MG63 (cell line): ENCODE measurements around the gene SAP25. TPM values are rescaled to one million over a fixed set of nuclear protein-coding genes. Genes with fewer than 3 reads are reported as not detected.
A peak's percentile ranks its signal among the peaks of the same experiment; 100 is the strongest.

Experiments
- DNase-seq: peaks from one replicate; pipeline ENCODE4 v3.0.0-alpha.2; 2020
- H3K27me3 ChIP-seq: fragments of 250-450 bp; sonication (Bioruptor Pico); 2 replicates; pipeline ENCODE4 v1.5.1; 2020; ENCODE audit warnings: mild to moderate bottlenecking, moderate library complexity
- H3K36me3 ChIP-seq: fragments of 250-450 bp; sonication (Bioruptor Pico); 2 replicates; pipeline ENCODE4 v1.5.1; 2020; ENCODE audit warnings: mild to moderate bottlenecking, moderate library complexity
- H3K4me3 ChIP-seq: fragments of 250-450 bp; sonication (Bioruptor Pico); 2 replicates; pipeline ENCODE4 v1.5.1; 2020; ENCODE audit warnings: mild to moderate bottlenecking, moderate library complexity
- H3K9me3 ChIP-seq: fragments of 250-450 bp; sonication (Bioruptor Pico); 2 replicates; pipeline ENCODE4 v1.5.1; 2020; ENCODE audit warnings: mild to moderate bottlenecking, moderate library complexity
- total RNA-seq: library from RNA; depleted of rRNA; stranded (reverse); fragments of >200 nt; shearing (Covaris generic); gene quantifications from 2 replicates; pipeline ENCODE4 v1.2.3, GENCODE V29; 2014; ENCODE audit warnings: low replicate concordance

Gene SAP25
- total RNA-seq, 1 experiment from 2014 or later = not detected

DNA sequence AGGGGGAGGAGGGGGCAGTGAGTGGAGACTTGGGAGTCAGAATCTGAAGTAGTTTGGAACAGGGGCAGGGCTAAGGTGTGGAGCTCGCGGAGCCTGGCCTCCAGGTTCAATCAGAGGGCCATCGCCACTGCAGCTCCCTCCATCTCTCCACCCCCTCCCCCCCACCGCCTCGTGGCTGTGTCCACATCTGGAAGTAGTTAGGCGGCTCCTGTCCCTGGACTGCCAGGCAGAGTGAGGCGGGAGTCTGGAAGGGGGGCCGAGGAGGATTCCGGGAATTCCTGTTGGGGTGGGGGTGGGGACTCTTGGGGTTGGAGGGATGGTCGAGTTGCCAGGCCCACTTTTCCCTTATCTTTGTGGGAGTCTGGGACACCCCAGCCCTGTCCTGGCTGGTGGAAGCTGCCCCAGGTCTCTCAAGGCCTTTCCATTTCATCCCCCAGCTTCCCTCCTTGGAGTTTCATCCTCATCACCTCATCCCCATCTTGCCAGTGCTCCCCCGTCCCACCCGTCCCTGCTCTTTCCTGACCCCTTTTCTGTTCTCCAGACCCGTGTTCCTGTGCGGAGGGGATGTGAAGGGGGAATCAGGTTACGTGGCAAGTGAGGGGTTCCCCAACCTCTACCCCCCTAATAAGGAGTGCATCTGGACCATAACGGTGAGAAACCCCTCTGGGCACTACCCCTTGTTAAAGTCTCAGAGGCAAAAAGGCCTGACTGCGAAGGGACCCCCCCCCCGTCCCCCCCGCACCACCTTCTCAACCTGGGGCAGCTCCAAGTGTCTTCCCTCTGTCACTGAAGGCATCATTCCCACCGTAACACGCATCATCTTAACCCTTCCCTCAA lies 29.4 kb upstream of the SAP25 start:
- peak; percentile 80 for DNase-seq
- H3K4me3 ChIP-seq = peak overlapping the region; percentile 61
- H3K9me3 ChIP-seq = no peaks in the 10 kb centered on the region
- H3K36me3 ChIP-seq = peaks cover 9% of the 10 kb centered on the region
- H3K27me3 ChIP-seq = no peaks in the 10 kb centered on the region

DNA sequence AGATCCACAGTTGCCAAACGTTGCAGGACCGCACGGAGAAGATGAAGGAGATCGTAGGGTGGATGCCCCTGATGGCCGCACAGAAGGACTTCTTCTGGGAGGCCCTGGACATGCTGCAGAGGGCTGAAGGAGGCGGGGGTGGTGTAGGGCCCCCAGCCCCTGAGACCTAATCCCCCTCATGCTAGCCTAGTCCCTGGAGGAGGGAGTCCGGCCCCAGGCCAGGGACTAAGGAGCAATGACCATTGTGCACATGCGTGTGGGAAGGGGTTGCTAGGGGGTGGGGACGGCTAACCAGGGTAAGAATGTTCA lies 27.0 kb upstream of the SAP25 start:
- Histone ChIP-seq H3K36me3 (no peaks in the 10 kb centered on the region; the same call in 1 of the 2 replicates), H3K27me3 (no peaks in the 10 kb centered on the region), H3K9me3 (no peaks in the 10 kb centered on the region), H3K4me3 (no peak overlapping the region)
- DNase-seq = no peak

DNA sequence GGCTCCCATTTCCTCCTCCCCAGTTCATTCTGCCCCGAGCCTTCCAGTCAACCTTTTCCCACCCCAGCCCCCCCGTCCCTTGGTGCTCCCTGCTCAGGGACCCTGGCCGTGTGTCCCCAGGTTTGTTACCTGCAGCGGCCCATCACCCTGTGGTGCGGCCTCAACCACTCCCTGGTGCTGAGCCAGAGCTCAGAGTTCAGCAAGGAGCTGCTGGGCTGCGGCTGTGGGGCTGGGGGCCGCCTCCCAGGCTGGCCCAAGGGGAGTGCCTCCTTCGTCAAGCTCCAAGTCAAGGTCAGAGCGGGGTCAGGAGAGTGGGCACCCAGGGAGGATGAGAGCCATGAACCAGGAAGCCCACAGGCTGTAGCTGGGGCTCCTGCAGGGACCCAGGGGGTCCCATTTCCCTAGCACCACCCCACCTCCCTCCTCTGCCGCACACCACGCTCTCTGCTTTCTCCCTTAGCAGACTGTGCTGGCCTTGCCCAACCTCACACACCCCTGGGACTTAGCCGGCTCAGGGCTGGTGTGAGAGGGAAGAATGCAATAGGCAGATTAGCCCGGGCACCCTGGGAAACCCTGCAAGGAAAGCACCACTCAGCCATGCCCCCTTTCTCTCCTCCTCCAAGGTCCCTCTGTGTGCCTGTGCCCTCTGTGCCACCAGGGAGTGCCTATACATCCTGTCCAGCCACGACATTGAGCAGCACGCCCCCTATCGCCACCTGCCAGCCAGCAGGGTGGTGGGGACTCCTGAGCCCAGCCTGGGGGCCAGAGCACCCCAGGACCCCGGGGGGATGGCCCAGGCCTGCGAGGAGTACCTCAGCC lies 26.4 kb upstream of the SAP25 start:
- no peak for DNase-seq
- no peaks in the 10 kb centered on the region; the same call in 1 of the 2 replicates for H3K36me3 ChIP-seq
- H3K9me3 ChIP-seq = no peaks in the 10 kb centered on the region
- no peaks in the 10 kb centered on the region for H3K27me3 ChIP-seq
- H3K4me3 ChIP-seq = no peak overlapping the region

DNA sequence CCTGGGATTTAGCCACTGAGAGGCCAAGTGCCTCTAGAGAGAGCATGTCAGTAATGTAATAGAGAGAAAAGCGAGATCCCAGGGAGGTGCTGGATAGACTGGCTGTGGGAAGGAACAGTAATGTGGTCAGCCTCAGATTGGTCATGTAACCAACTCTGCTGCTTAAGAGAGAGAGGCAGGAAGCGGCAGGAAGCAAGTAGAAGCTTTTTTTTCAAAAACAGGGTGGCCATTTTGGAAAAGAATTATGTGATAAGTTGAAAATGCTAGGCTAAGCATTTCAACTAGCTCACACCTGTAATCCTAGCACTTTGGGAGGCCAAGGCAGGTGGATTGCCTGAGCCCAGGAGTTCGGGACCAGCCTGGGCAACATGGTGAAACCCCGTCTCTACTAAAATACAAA lies 24.7 kb upstream of the SAP25 start:
- Histone ChIP-seq H3K4me3 (no peak overlapping the region), H3K27me3 (no peaks in the 10 kb centered on the region), H3K36me3 (no peaks in the 10 kb centered on the region), H3K9me3 (no peaks in the 10 kb centered on the region)
- DNase-seq = no peak

DNA sequence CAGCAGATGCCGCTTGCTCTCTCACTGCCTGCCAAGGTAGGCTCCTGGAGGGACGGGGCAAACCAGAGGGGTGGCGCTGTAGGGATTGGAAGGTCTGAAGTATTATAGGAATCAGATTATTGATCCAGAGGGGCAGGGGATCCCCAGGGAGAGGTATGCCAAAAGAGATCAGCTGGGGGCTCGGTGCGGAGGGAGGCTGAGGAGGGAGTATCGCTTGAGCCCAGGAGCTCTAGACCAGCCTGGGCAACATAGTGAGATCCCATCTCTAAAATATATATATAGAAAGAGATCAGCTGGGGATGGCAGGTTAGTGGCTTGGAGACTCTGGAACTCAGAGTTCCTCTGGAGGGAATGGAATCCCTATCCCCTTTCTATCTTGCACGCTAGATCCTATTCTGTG lies 21.5 kb upstream of the SAP25 start:
- H3K4me3 ChIP-seq = no peak overlapping the region
- no peak for DNase-seq
- no peaks in the 10 kb centered on the region for H3K36me3 ChIP-seq
- no peaks in the 10 kb centered on the region for H3K27me3 ChIP-seq
- H3K9me3 ChIP-seq = no peaks in the 10 kb centered on the region

DNA sequence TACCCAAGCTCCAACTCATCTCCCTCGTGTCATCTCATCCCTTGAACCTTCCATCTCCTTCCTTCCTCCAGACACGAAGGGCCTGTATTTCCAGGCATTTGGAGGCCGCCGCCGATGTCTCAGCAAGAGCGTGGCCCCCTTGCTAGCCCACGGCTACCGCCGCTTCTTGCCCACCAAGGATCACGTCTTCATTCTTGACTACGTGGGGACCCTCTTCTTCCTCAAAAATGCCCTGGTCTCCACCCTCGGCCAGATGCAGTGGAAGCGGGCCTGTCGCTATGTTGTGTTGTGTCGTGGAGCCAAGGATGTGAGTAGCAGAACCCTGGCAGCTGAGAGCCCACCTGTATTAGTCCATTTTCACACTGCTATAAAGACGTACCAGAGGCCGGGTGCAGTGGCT lies 17.9 kb upstream of the SAP25 start:
- H3K36me3 ChIP-seq = no peaks in the 10 kb centered on the region
- DNase-seq = no peak
- no peaks in the 10 kb centered on the region for H3K9me3 ChIP-seq
- H3K4me3 ChIP-seq = no peak overlapping the region
- no peaks in the 10 kb centered on the region for H3K27me3 ChIP-seq

DNA sequence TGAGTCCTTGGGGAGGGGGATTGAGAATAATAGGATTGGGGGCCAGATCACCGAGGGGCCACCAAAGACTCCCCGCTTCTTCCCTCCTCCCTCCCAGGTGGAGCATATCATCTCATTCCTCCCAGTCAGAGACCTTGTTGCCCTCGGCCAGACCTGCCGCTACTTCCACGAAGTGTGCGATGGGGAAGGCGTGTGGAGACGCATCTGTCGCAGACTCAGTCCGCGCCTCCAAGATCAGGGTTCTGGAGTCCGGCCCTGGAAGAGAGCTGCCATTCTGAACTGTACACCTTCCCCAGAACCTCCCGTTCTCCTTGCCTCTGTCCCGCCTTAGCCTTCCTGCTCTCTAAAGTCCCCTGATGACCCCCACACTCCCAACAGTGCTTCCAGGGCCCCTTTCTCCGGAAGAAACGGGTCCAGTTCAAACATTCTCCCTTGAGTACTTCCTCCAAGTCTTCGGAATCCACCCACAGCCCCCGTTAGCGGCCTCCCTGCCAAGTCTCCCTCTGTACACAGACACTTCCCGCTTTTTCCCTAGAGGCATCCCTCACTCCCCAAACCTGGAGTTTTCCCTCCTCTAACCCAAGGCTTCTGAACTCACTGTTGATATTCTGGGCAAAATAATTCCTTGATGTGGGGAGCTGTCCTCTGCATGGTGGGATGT lies 16.5 kb upstream of the SAP25 start:
- no peak for DNase-seq
- Histone ChIP-seq H3K36me3 (no peaks in the 10 kb centered on the region), H3K27me3 (no peaks in the 10 kb centered on the region), H3K9me3 (no peaks in the 10 kb centered on the region), H3K4me3 (no peak overlapping the region)

DNA sequence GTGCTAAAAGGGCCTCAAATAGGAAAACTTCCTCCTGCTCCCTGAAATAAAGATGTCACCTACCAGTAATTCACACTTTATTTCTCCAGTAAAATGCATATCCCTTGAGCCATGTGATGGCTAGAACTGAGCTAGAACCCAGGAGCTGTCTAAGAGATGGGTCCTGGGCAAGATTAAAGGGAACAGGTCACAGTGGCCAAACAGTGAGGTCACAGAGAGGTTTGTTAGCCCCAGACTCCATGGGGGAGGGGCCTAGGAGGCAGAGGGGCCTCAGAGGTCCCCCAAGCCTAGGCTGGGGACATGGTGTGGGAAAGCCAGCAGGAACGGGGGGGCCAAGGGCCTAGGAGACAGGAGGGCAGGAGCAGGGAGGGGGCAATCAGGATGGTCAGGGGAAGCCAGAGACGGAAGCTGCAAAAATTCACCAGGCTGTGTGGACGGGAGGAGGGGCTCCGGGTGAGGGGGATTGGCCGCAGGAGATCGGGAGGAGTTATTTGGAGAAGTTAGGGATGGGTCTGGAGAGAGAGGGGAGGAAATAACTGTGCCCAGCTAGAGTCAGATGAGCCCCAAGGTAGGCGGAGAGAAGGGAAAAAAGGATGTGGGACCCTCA lies 15.7 kb upstream of the SAP25 start:
- no peaks in the 10 kb centered on the region for H3K9me3 ChIP-seq
- no peak overlapping the region for H3K4me3 ChIP-seq
- H3K36me3 ChIP-seq = no peaks in the 10 kb centered on the region
- H3K27me3 ChIP-seq = no peaks in the 10 kb centered on the region
- no peak for DNase-seq

DNA sequence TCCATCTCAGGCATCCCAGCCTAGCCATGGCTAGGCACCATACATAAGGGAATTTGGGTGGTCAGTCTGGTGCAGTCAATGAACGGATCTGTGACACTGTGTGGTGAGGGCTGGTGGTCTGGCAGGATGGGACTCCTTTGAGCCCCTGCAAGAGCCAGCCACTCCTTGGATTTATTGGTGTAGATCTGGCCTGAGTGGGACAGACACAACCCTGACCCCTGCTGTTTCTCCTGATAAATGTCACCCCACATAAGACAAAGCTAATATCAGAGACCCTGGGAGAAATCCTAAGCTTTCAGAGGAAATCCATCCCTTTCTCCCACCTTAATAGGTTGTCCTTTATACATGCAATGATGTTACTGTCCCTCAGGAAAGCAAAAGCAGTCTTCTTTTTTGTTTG lies 14.7 kb upstream of the SAP25 start:
- no peaks in the 10 kb centered on the region for H3K36me3 ChIP-seq
- DNase-seq = no peak
- H3K9me3 ChIP-seq = no peaks in the 10 kb centered on the region
- no peaks in the 10 kb centered on the region for H3K27me3 ChIP-seq
- no peak overlapping the region for H3K4me3 ChIP-seq

DNA sequence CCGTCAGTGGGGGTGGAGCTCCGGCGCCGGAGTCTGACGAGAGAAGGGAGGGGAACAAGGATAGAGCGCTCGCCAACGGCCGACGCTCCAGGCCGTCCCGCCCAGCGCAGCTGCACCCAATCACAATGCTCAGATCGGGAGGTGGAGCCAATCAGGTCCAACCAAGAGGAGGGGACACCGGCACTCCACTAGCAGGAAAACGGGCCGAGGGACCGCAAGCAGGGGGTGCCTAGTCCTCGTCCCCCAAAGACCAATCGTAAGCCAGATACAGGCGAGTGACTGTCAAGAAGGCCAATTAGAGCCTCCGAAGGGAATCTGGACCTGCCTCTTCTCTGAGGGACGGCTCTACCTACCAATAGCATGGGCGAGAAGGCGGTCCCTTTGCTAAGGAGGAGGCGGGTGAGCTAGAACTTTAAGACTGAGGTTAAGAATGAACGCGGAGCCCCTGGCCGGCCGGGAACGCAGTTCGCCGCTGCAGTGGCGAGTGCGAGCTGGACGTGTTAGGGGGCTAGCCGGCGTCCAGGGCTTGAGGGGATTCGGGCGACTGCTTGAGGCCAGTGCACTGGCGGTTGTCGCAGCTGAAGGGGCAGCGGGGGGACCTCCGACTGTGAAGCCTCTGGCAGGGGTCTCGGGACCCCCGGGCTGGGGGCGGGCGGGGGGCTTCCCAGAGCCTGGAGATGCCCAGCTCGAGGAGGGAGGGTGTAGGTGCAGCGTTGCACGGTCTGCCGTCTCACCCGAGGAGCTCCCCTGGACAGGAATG lies 12.7 kb upstream of the SAP25 start, which contains the start of gene FBXO24:
Gene FBXO24, plus strand, starts transcription at position 63 of the 760 bp plus-strand sequence. Its CDS starts 298 bp downstream, at position 361.
- Histone ChIP-seq H3K27me3 (no peaks in the 10 kb centered on the region), H3K4me3 (peak within 1 kb of the TSS; percentile 88), H3K36me3 (no peaks in the 10 kb centered on the region), H3K9me3 (no peaks in the 10 kb centered on the region)
- DNase-seq = peak; percentile 97

DNA sequence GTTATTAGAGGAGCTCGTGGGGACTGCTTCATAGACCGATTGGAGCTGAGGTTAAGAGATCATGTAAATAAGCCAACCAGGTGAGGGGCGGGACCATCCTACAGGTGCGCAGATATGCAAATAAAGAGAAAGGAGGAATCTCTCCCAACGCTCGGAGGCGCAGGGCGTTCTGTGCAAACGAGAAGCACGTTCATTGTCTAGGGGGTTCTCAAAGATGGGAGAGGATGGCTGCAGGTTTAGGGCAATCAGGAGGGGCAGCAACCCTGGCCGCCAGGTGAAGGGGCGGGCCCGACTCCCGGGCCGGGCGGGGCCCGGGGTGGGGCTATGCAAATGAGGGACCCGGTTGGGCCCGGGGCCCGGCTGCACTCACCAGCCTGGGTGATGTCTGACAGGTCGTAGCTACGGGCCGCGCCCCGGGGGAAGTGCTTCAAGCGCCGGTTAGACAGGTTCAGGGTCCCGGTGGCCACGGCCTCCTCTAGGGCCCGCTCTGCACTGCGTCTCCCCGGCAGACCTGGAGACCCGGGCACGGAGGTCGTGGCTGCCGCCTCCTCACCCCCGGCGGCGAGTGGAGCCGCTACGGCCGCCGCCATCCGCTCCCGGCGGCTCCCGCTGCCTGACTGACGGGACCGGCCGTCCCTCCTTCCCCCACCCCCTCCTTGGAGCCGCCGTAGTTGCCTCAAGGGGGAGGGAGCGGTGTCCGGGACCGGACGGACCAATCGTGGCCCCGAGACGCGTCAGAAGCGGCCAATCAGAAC lies 12.0 kb upstream of the SAP25 start, which contains the start of gene LRCH4:
Gene LRCH4, minus strand, starts transcription at position 619 of the 755 bp plus-strand sequence. Its CDS starts 29 bp downstream, at position 590.
- Histone ChIP-seq H3K9me3 (no peaks in the 10 kb centered on the region), H3K36me3 (no peaks in the 10 kb centered on the region), H3K4me3 (peak within 1 kb of the TSS; percentile 88), H3K27me3 (no peaks in the 10 kb centered on the region)
- peak; percentile 15 for DNase-seq

DNA sequence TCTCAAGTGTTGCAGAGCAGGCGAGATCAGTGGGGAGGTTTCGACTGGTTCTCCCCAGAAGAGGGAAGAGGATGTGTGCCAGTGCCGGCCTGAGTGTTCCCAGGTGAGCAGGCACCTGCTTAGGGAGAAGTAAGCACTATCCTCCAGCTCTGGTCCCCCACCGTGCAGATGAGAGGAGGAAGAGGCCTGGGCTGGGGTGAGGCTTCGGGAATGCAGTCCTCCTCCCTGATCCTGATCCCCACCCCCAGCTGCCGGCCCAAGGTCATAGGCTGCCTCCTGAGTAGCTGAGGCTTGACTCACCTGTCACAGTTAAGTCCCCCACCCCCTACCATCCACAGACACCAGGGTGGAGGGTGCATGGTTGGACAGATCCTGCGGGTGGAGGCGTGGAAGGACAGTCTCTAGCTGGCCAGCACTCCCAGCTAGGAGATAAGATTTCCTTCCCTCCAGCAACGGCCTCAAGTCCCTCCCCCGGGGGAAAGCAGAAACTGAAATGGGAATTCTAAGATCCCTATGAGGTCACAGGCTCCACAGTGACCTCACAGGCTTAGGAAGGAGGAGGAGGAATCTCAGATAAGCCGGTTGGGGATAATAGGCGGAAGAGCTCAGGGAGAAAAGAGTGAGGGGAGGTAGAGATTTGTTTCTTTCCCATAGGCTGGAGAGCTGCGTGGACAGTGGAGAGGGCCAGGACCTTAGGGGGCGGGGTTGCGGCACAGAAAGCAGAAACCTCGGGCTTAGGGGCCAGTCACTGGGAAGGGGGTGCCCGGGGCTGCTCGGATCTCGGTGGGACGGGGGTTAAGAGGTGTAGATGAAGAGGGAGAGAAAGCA lies 11.2 kb upstream of the SAP25 start:
- H3K36me3 ChIP-seq = no peaks in the 10 kb centered on the region
- DNase-seq = no peak
- H3K27me3 ChIP-seq = no peaks in the 10 kb centered on the region

DNA sequence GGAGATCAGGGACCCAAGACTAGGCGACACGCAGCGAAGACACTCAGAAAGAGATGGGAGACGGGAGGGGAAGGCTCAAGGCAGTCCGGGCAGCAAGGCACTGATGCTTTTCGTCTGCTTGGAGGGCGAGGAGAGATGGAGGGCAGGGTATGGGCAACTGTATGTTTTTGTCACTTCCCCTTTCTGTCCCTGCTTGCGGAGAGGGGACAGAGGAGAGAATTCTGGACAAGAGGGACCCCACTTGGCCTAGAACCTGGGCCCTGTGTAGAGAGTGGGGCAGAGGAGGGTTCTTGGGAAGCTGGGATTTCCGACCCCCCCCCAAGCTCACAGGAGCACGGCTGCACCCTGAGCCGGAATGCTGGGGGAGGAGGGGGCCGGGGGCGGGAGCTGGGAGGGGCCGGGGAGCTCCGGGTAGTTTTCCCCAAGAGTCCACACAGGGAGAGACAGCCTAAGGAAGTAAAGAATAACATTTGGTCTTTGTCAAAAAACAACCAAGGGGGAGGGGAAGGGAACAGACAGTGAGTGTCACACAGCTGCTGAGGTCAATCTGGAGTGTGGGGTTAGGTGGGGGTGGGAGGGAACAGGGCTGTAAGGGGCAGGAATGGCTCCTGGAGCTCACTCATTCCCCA lies 10.5 kb upstream of the SAP25 start:
- DNase-seq = no peak
- H3K27me3 ChIP-seq = no peaks in the 10 kb centered on the region
- H3K36me3 ChIP-seq = no peaks in the 10 kb centered on the region
- H3K4me3 ChIP-seq = no peak overlapping the region
- no peaks in the 10 kb centered on the region for H3K9me3 ChIP-seq

More for the DNA sequence above, 11.2 kb upstream of the SAP25 start:
- H3K9me3 ChIP-seq = no peaks in the 10 kb centered on the region
- H3K4me3 ChIP-seq = peak overlapping the region; percentile 88
